Heart right ventricle (tissue), 16 donors: Measurements from ENCODE around the gene PDE11A. TPM values are rescaled to one million over a fixed set of nuclear protein-coding genes. Genes with fewer than 3 reads are reported as not detected.

Experiments used
- ATAC-seq, 8 donors: fragments of 200-7000 bp; cut with Tn5 transposase; one replicate each; pipeline ENCODE4 v1.9.1; 2020; ENCODE audit warnings: mild to moderate bottlenecking in 8 of 8, moderate library complexity in 8 of 8, moderate number of reproducible peaks in 1 of 8
- DNase-seq, 2 donors: peaks; one replicate each; pipeline ENCODE4 v3.0.0-alpha.2; 2020
- H3K27ac ChIP-seq, 10 donors: fragments of 200-600 bp; sonication (generic) in 2 of 10; one replicate each; pipeline versions ENCODE4 v1.5.0 to v1.8.0; 2020 to 2022; ENCODE audit warnings: mild to moderate bottlenecking in 3 of 10
- H3K27me3 ChIP-seq, 7 donors: fragments of 200-600 bp; one replicate each; pipeline ENCODE4 v1.8.0; 2021 to 2022; ENCODE audit warnings: mild to moderate bottlenecking in 2 of 7
- H3K36me3 ChIP-seq, 9 donors: fragments of 200-600 bp; sonication (generic) in 1 of 9; one replicate each; pipeline versions ENCODE4 v1.5.0 to v1.8.0; 2020 to 2022; ENCODE audit warnings: mild to moderate bottlenecking in 2 of 9
- H3K4me1 ChIP-seq, 9 donors: fragments of 200-600 bp; sonication (generic) in 1 of 9; one replicate each; pipeline versions ENCODE4 v1.5.0 to v1.8.0; 2020 to 2022; ENCODE audit warnings: mild to moderate bottlenecking in 4 of 9
- H3K4me3 ChIP-seq, 10 donors: fragments of 200-600 bp; sonication (generic) in 2 of 10; one replicate each; pipeline versions ENCODE4 v1.5.0 to v1.8.0; 2020 to 2022; ENCODE audit warnings: mild to moderate bottlenecking in 7 of 10, moderate library complexity in 2 of 10
- H3K9me3 ChIP-seq, 11 donors: fragments of 200-600 bp in 10 of 11; sonication (generic) in 2 of 11; one replicate each; pipeline versions ENCODE4 v1.5.0 to v1.8.0; 2013 to 2022; ENCODE audit warnings: mild to moderate bottlenecking in 2 of 11, control low read depth in 1 of 11, moderate library complexity in 1 of 11
- WGBS, 2 donors: extraction: QIAGEN DNeasy Blood & Tissue Kit; methylation state at CpG; one replicate each; pipeline ENCODE4 v1.1.7; 2013; ENCODE audit warnings: inconsistent platforms in 1 of 2; 5-methylcytosine and 5-hydroxymethylcytosine counted together
- intact Hi-C, 10 donors: fragments of 100-400 bp; cut with DNase I; formaldehyde crosslinking; loops; one replicate each; pipeline versions ENCODE4 v1.11.1 to v1.14.2; 2022
- polyA plus RNA-seq, 2 donors: library from polyadenylated mRNA; stranded (reverse); fragments of 200-250 nt; gene quantifications; one replicate each; pipeline ENCODE4 v1.2.3, GENCODE V29; 2013
- total RNA-seq, 10 donors: library from RNA; stranded (reverse); fragmentation: NEBNext Ultra II Directional in 3 of 10; extraction: Animal tissue kit (Norgen Biotek cat#: 25700) in 3 of 10; gene quantifications; one replicate each; pipeline versions ENCODE4 v1.2.1 to v1.2.4, GENCODE V29; 2021 to 2023
- TF ChIP-seq, protein P1 (sequence below), 9 donors: fragments of 200-600 bp; sonication (generic) in 2 of 9; IDR thresholded peaks; one replicate each; pipeline versions ENCODE4 v1.5.0 to v1.8.0; 2021 to 2022; ENCODE audit warnings: antibody characterized with exemption in 9 of 9, mild to moderate bottlenecking in 5 of 9, moderate library complexity in 1 of 9
- donor health status: Arrhythmogenic right ventricular cardiomyopathy.
- donor health status: ischemic (EF 13 %, LVEDD 7.1; RV severe dilation, severe dysfunction).
- donor health status: healthy with polysubstance abuse.
- donor health status: DM: no; HTN: yes; CAD: no.
- donor health status: DM: no; HTN: no; CAD: no.
- donor health status: ischemic (EF 25% LVEDD 6.9; RV normal size, moderate dysfunction).
- donor health status: ischemic (EF 25% LVEDD 5.7; RV mildly dilated, moderate dysfunction).
- donor health status: healthy.
- donor health status: DM: yes; HTN: yes; CAD: no.
- donor health status: Ischemic cardiomyopathy.
- donor health status: ischemic (EF 35%, LVEDD 5.7; RV mildly dilated, moderate dysfunction).
- donor health status: nonischemic (EF 11% LVEDD 7.7; RV severe dilation, severe dysfunction).
- donor health status: DM: yes; HTN: yes; CAD: no.
- donor health status: PGD.
- donor health status: ischemic (EF 29% LVEDD 5.4; RV normal size, mild dysfunction).
- donor health status: nonischemic (EF 23%, LVEDD 6.1; RV moderate dilation, normal function).

The PDE11A gene
- total and polyA plus RNA-seq, 12 donors: 0.12 to 6.4 (median 1.1) TPM

GRCh38 chr2:177604271-177605065 is 468.1 kb downstream of the PDE11A start:
- Histone ChIP-seq H3K4me3 (no peak overlapping the region), H3K9me3 (peaks cover 0 to 5% (median 0%) of the 10 kb centered on the region in 11 donors), H3K27me3 (no peaks in the 10 kb centered on the region), H3K36me3 (no peaks in the 10 kb centered on the region), H3K4me1 (peaks cover 0 to 13% (median 3%) of the 10 kb centered on the region in 9 donors), H3K27ac (peak overlapping the region in 2 of 10 donors; percentile 6 to 36)
- TF ChIP-seq, protein P1, sequence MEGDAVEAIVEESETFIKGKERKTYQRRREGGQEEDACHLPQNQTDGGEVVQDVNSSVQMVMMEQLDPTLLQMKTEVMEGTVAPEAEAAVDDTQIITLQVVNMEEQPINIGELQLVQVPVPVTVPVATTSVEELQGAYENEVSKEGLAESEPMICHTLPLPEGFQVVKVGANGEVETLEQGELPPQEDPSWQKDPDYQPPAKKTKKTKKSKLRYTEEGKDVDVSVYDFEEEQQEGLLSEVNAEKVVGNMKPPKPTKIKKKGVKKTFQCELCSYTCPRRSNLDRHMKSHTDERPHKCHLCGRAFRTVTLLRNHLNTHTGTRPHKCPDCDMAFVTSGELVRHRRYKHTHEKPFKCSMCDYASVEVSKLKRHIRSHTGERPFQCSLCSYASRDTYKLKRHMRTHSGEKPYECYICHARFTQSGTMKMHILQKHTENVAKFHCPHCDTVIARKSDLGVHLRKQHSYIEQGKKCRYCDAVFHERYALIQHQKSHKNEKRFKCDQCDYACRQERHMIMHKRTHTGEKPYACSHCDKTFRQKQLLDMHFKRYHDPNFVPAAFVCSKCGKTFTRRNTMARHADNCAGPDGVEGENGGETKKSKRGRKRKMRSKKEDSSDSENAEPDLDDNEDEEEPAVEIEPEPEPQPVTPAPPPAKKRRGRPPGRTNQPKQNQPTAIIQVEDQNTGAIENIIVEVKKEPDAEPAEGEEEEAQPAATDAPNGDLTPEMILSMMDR (IDR thresholded peaks at IDR 0.05): peak; percentile 37 to 83 (median 67)
- WGBS, 2 donors: 43 to 50% methylated on average over 3 of the region's 3 CpGs
- intact Hi-C loops: loop anchor here in 8 of 10 donors (2.0 to 10.0 kb wide), 9 partner anchors 57 to 440 kb away; no protein-coding TSS in a partner anchor
- peak in 7 of 8 donors; percentile 44 to 73 (median 66) for ATAC-seq
- peak in 1 of 2 donors; percentile 25 for DNase-seq

DNA sequence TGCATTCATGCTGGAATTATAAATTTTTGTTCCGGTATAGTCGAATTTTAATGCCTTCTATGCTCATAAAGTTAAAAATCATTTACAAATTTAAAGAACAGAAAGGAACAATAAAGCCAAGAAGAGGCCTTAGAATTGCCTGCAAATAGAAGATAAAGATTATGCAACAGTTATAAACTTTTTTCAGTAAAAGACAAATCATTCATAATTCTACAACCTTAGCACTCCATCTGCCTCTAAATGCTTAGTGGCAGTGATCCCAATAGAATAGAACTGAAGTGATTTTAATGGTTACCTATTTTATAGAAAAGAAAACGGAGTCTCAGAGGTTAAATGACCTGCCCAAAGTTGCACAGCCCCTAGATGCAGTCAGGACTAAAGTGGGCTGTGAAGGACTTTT is 468.8 kb downstream of the PDE11A start:
- no peak overlapping the region for H3K27ac ChIP-seq
- H3K4me3 ChIP-seq: no peak overlapping the region
- WGBS, 2 donors: 83 to 85% methylated on average over 3 of the region's 3 CpGs
- ATAC-seq (no peak), DNase-seq (no peak)
- H3K36me3 ChIP-seq: no peaks in the 10 kb centered on the region
- H3K4me1 ChIP-seq: peaks cover 0 to 20% (median 10%) of the 10 kb centered on the region in 9 donors
- H3K9me3 ChIP-seq: peaks cover 0 to 5% (median 0%) of the 10 kb centered on the region in 11 donors
- intact Hi-C loops: loop anchor here in 8 of 10 donors (2.0 to 10.0 kb wide), 8 partner anchors 109 to 439 kb away; no protein-coding TSS in a partner anchor
- no peaks in the 10 kb centered on the region for H3K27me3 ChIP-seq
- TF ChIP-seq, protein P1 (IDR thresholded peaks at IDR 0.05): no peak

GRCh38 chr2:177603181-177603580 is 469.4 kb downstream of the PDE11A start:
- H3K27me3 ChIP-seq: no peaks in the 10 kb centered on the region
- intact Hi-C loops: loop anchor here in 7 of 10 donors (5.0 to 10.0 kb wide), 7 partner anchors 108 to 438 kb away; no protein-coding TSS in a partner anchor
- H3K36me3 ChIP-seq: no peaks in the 10 kb centered on the region
- no peak overlapping the region for H3K27ac ChIP-seq
- ATAC-seq (no peak), DNase-seq (no peak)
- H3K4me1 ChIP-seq: peaks cover 0 to 26% (median 15%) of the 10 kb centered on the region in 9 donors
- TF ChIP-seq, protein P1 (IDR thresholded peaks at IDR 0.05): no peak
- peaks cover 0 to 5% (median 0%) of the 10 kb centered on the region in 11 donors for H3K9me3 ChIP-seq
- 84 to 89% methylated on average over 5 of the region's 5 CpGs for WGBS, 2 donors
- no peak overlapping the region for H3K4me3 ChIP-seq

DNA sequence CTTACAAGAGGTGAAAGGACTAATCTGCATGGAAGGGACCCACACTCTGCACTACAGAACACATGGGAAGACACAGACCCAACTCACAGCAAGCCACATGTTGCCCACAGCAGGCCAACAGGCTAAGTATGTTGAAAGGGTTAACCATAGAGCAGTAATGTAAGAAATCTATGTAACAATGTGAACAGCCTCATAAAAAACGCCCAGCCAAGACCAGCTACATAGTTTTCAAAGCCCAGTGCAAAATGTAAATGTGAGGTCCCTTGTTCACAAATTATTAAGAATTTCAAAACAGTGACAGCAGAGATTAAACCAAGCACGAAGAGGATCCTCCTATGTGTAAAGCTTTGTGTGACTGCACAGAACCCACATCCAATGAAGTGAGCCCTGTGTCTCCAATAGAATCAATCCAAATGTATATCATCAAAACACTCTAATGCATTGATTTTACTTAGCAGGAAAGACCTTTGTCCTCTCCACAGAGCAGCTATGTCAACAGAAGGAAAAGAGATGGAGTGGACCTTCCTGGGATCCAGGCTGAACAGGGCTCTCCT is 469.9 kb downstream of the PDE11A start:
- 64 to 79% methylated on average over 2 of the region's 2 CpGs for WGBS, 2 donors
- intact Hi-C loops: loop anchor here in 7 of 10 donors (5.0 to 10.0 kb wide), 7 partner anchors 108 to 438 kb away; no protein-coding TSS in a partner anchor
- TF ChIP-seq, protein P1 (IDR thresholded peaks at IDR 0.05): no peak
- ATAC-seq: no peak
- Histone ChIP-seq H3K9me3 (peaks cover 0 to 5% (median 0%) of the 10 kb centered on the region in 11 donors), H3K4me3 (no peak overlapping the region), H3K27me3 (no peaks in the 10 kb centered on the region), H3K27ac (no peak overlapping the region), H3K4me1 (peaks cover 0 to 31% (median 20%) of the 10 kb centered on the region in 9 donors), H3K36me3 (no peaks in the 10 kb centered on the region)
- DNase-seq: no peak
